SU-DHL-6 (cell line): Measurements from ENCODE around the gene MIOS.

Experiments used
- CTCF ChIP-seq: fragments of 200-600 bp; sonication (generic); IDR thresholded peaks from one replicate; pipeline ENCODE4 v1.5.1; 2017; ENCODE audit warnings: antibody characterized with exemption, mild to moderate bottlenecking, low read length, moderate library complexity; ENCODE audit not compliant: insufficient read depth, poor library complexity, severe bottlenecking
- EZH2phosphoT487 ChIP-seq: fragments of 200-600 bp; sonication (generic), shearing (Covaris generic); conservative IDR thresholded peaks from 2 replicates; pipeline ENCODE4 v1.6.1; 2018; ENCODE audit warnings: mild to moderate bottlenecking, antibody characterized with exemption, low read length, moderate library complexity, mixed read lengths

DNA sequence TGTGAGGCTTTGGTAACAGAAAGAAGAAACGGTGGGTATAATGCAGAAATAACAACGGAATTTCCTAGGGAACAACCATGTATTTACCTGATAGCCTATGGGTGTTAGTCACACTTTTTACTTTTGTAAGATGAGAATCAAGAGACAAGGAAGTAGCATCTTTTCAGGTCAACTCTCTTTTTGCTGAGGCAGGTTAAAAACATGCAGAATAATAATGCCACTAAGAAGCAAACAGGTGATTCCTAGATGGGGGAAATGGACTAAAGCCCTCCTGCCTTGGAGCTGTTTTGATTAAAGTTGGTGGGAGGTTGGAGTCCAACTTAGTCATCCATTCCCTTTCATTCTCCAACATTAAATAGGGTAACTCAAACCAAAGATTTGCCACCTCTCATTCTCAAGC, 29.0 kb upstream of the MIOS start:
- TF ChIP-seq EZH2phosphoT487 = no peak
- no peak for TF ChIP-seq CTCF
